Measurements from ENCODE around the gene CNPY1. TPM values are rescaled to one million over a fixed set of nuclear protein-coding genes. Genes with fewer than 3 reads are reported as not detected.

The CNPY1 gene
- polyA plus RNA-seq, 1 donor from 2014 or later, result 0.36 TPM

DNA sequence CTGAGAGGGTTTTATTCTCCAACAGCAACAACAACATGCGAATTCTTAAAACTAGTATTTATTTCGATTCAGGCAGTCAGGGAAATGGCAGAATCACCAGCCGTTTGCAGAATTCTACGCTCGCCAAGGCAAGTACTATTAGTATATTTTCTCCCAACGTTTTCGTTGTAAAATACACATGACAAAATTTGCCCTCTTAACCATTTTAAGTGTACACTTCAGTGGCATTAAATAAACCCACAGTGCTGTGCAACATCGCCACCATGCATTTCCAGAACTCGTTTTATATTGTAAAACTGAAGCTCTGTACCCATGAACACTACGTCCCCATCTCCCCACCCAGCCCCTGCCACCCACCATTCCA, 77.6 kb downstream of the CNPY1 start:
- no peak overlapping the region for H3K27ac ChIP-seq (ENCODE audit: low read length)
- no peak for TF ChIP-seq EZH2 (IDR thresholded peaks at IDR 0.05; ENCODE audit: borderline replicate concordance, insufficient read depth, low read length, poor library complexity, severe bottlenecking)
- TF ChIP-seq EP300 (conservative IDR thresholded peaks at IDR 0.05; ENCODE audit: poor library complexity, severe bottlenecking), result no peak
- TF ChIP-seq TAF1 (IDR thresholded peaks at IDR 0.05; ENCODE audit: low read depth), result no peak
- no peak for TF ChIP-seq RAD21 (conservative IDR thresholded peaks at IDR 0.05)
- TF ChIP-seq, protein P1, sequence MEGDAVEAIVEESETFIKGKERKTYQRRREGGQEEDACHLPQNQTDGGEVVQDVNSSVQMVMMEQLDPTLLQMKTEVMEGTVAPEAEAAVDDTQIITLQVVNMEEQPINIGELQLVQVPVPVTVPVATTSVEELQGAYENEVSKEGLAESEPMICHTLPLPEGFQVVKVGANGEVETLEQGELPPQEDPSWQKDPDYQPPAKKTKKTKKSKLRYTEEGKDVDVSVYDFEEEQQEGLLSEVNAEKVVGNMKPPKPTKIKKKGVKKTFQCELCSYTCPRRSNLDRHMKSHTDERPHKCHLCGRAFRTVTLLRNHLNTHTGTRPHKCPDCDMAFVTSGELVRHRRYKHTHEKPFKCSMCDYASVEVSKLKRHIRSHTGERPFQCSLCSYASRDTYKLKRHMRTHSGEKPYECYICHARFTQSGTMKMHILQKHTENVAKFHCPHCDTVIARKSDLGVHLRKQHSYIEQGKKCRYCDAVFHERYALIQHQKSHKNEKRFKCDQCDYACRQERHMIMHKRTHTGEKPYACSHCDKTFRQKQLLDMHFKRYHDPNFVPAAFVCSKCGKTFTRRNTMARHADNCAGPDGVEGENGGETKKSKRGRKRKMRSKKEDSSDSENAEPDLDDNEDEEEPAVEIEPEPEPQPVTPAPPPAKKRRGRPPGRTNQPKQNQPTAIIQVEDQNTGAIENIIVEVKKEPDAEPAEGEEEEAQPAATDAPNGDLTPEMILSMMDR (IDR thresholded peaks at IDR 0.05; ENCODE audit: poor library complexity, severe bottlenecking), result no peak
- TF ChIP-seq, protein P2, sequence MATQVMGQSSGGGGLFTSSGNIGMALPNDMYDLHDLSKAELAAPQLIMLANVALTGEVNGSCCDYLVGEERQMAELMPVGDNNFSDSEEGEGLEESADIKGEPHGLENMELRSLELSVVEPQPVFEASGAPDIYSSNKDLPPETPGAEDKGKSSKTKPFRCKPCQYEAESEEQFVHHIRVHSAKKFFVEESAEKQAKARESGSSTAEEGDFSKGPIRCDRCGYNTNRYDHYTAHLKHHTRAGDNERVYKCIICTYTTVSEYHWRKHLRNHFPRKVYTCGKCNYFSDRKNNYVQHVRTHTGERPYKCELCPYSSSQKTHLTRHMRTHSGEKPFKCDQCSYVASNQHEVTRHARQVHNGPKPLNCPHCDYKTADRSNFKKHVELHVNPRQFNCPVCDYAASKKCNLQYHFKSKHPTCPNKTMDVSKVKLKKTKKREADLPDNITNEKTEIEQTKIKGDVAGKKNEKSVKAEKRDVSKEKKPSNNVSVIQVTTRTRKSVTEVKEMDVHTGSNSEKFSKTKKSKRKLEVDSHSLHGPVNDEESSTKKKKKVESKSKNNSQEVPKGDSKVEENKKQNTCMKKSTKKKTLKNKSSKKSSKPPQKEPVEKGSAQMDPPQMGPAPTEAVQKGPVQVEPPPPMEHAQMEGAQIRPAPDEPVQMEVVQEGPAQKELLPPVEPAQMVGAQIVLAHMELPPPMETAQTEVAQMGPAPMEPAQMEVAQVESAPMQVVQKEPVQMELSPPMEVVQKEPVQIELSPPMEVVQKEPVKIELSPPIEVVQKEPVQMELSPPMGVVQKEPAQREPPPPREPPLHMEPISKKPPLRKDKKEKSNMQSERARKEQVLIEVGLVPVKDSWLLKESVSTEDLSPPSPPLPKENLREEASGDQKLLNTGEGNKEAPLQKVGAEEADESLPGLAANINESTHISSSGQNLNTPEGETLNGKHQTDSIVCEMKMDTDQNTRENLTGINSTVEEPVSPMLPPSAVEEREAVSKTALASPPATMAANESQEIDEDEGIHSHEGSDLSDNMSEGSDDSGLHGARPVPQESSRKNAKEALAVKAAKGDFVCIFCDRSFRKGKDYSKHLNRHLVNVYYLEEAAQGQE (IDR thresholded peaks at IDR 0.05; ENCODE audit: borderline replicate concordance), result no peak
- TF ChIP-seq MXI1 (conservative IDR thresholded peaks at IDR 0.05; ENCODE audit: poor library complexity, severe bottlenecking), result no peak
- TF ChIP-seq POLR2AphosphoS5 (IDR thresholded peaks at IDR 0.05), result peak; percentile 46
- no peak for TF ChIP-seq SMC3 (conservative IDR thresholded peaks at IDR 0.05; ENCODE audit: poor library complexity)
- H2AFZ ChIP-seq (ENCODE audit: low read depth, low read length), result no peak overlapping the region
- no peaks in the 10 kb centered on the region for H3K79me2 ChIP-seq (replicated peaks; ENCODE audit: insufficient read depth, low read length)
- H3K27me3 ChIP-seq (ENCODE audit: insufficient read depth, low read depth, low read length), result peaks cover 100% of the 10 kb centered on the region
- H4K20me1 ChIP-seq (ENCODE audit: insufficient read depth), result no peaks in the 10 kb centered on the region
- no peaks in the 10 kb centered on the region for H3K36me3 ChIP-seq (ENCODE audit: insufficient read depth, low read length)
- H3K9me2 ChIP-seq (ENCODE audit: insufficient read depth, low read length), result no peaks in the 10 kb centered on the region
- no peak overlapping the region for H3K4me3 ChIP-seq (ENCODE audit: low read length)
- H3F3A ChIP-seq (ENCODE audit: insufficient read depth, low read length, poor library complexity, severe bottlenecking), result no peaks in the 10 kb centered on the region
- no peak overlapping the region for H3K9ac ChIP-seq (ENCODE audit: low read length)
- H3K9me3 ChIP-seq (ENCODE audit: low read length), result no peaks in the 10 kb centered on the region
- H3K4me2 ChIP-seq (ENCODE audit: low read length), result no peak overlapping the region

DNA sequence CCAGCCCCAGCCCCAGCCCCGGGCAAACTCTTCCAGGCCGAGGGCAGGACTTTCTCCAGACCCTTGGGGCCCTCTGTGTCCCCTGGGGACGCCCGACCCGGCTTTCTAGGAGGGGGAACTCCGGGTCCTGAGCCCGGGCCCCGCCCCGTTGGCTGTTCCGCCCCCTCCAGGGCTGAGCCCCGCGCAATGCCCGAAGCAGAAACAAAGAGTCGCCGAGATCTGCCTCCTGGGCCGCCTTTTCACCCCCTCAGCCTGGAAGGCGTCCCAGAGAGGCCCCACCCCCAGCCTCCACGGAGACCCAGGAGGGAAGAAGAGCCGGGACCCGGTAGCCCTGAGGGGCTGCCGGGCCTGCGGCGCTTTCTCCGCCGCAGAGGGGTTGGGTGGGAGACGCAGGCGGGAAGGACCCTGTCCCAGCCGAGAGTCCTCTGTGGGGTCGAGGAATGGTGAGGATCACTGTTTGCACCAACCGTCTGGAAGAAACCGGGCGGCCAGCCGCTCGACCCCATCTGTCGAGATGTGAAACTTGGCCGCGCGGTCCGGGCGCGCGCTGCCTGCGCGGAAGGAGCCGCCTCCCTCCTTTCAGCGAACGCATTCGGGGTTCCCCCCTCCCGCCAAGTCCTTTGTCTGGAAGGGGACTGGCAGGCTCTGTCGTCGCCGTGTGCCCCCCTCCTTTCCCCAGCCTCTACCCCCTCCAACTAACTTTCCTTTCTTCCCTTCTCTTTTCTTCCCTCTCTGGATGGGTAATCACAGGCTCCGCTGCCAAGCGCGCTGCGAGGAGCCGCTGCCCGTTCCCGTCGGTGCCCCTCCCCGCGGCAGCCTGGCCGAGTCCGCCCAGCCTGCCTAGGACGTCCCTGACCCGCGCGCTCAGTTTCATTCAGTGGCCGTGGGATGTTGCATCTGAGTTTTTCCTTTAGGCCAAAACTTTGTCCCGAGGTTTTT, 78.2 kb downstream of the CNPY1 start:
- Histone ChIP-seq H3K27me3 (ENCODE audit: insufficient read depth, low read depth, low read length) (peaks cover 100% of the 10 kb centered on the region), H3K27ac (ENCODE audit: low read length) (no peak overlapping the region), H3K4me2 (ENCODE audit: low read length) (no peak overlapping the region), H3K4me3 (ENCODE audit: low read length) (no peak overlapping the region), H2AFZ (ENCODE audit: low read depth, low read length) (no peak overlapping the region), H3K79me2 (replicated peaks; ENCODE audit: insufficient read depth, low read length) (no peaks in the 10 kb centered on the region), H3K9me2 (ENCODE audit: insufficient read depth, low read length) (no peaks in the 10 kb centered on the region), H3K9me3 (ENCODE audit: low read length) (no peaks in the 10 kb centered on the region), H3K9ac (ENCODE audit: low read length) (no peak overlapping the region), H3F3A (ENCODE audit: insufficient read depth, low read length, poor library complexity, severe bottlenecking) (no peaks in the 10 kb centered on the region), H4K20me1 (ENCODE audit: insufficient read depth) (no peaks in the 10 kb centered on the region), H3K36me3 (ENCODE audit: insufficient read depth, low read length) (no peaks in the 10 kb centered on the region)
- TF ChIP-seq SMC3 (conservative IDR thresholded peaks at IDR 0.05; ENCODE audit: poor library complexity) (no peak), EP300 (conservative IDR thresholded peaks at IDR 0.05; ENCODE audit: poor library complexity, severe bottlenecking) (no peak), EZH2 (IDR thresholded peaks at IDR 0.05; ENCODE audit: borderline replicate concordance, insufficient read depth, low read length, poor library complexity, severe bottlenecking) (peak; percentile 93)
